BE2C (cell line): ENCODE results near the gene DNM1.

Experiments
- DNase-seq: peaks from one replicate; pipeline ENCODE4 v3.0.0-alpha.2; 2020
- H3K27me3 ChIP-seq: fragments of 250-450 bp; sonication (Bioruptor Pico); 2 replicates; pipeline ENCODE4 v1.5.1; 2020; ENCODE audit warnings: mild to moderate bottlenecking
- H3K36me3 ChIP-seq: fragments of 250-450 bp; sonication (Bioruptor Pico); 2 replicates; pipeline ENCODE4 v1.5.1; 2020; ENCODE audit warnings: mild to moderate bottlenecking
- H3K4me1 ChIP-seq: fragments of 250-450 bp; sonication (Bioruptor Pico); 2 replicates; pipeline ENCODE4 v1.5.1; 2020
- H3K4me3 ChIP-seq: 2 replicates; pipeline ENCODE4 v1.5.1; 2011; ENCODE audit warnings: low read depth, low read length
- H3K9me3 ChIP-seq: fragments of 250-450 bp; sonication (Bioruptor Pico); 2 replicates; pipeline ENCODE4 v1.5.1; 2020
- CTCF ChIP-seq: IDR thresholded peaks from 2 replicates; pipeline ENCODE4 v1.5.1; 2012; ENCODE audit warnings: mild to moderate bottlenecking, low read depth, low read length

Gene DNM1

GRCh38 chr9:128245421-128246151, 42.4 kb downstream of the DNM1 start:
- DNase-seq: peak; percentile 73
- TF ChIP-seq CTCF: no peak
- Histone ChIP-seq H3K4me1 (peaks cover 7% of the 10 kb centered on the region), H3K4me3 (0 out of 2 replicates have a peak overlapping the region, but pooled peaks have one; percentile 6), H3K27me3 (no peaks in the 10 kb centered on the region), H3K9me3 (no peaks in the 10 kb centered on the region; the same call in 1 of the 2 replicates), H3K36me3 (peaks cover 3% of the 10 kb centered on the region; the same call in 1 of the 2 replicates)

GRCh38 chr9:128246471-128246870, 43.3 kb downstream of the DNM1 start:
- H3K9me3 ChIP-seq: no peaks in the 10 kb centered on the region; the same call in 1 of the 2 replicates
- no peak for TF ChIP-seq CTCF
- no peak for DNase-seq
- H3K27me3 ChIP-seq: no peaks in the 10 kb centered on the region
- H3K4me1 ChIP-seq: peaks cover 7% of the 10 kb centered on the region
- H3K36me3 ChIP-seq: peaks cover 3% of the 10 kb centered on the region
- H3K4me3 ChIP-seq: no peak overlapping the region

- no peaks in the 10 kb centered on the region for H3K27me3 ChIP-seq
- no peaks in the 10 kb centered on the region; the same call in 1 of the 2 replicates for H3K9me3 ChIP-seq
- DNase-seq: no peak
- H3K4me1 ChIP-seq: peaks cover 7% of the 10 kb centered on the region
- no peak for TF ChIP-seq CTCF
- peaks cover 3% of the 10 kb centered on the region for H3K36me3 ChIP-seq
- H3K4me3 ChIP-seq: no peak overlapping the region
These were observed 44.1 kb downstream of the DNM1 start for GRCh38 chr9:128247226-128247803.

GRCh38 chr9:128249558-128249907, 46.4 kb downstream of the DNM1 start:
- DNase-seq: no peak
- peaks cover 7% of the 10 kb centered on the region for H3K4me1 ChIP-seq
- no peaks in the 10 kb centered on the region; the same call in 1 of the 2 replicates for H3K9me3 ChIP-seq
- no peaks in the 10 kb centered on the region for H3K27me3 ChIP-seq
- no peak for TF ChIP-seq CTCF
- H3K4me3 ChIP-seq: no peak overlapping the region
- peaks cover 3% of the 10 kb centered on the region for H3K36me3 ChIP-seq

GRCh38 chr9:128249908-128250838, 47.0 kb downstream of the DNM1 start:
- Histone ChIP-seq H3K4me3 (no peak overlapping the region), H3K27me3 (no peaks in the 10 kb centered on the region), H3K4me1 (peaks cover 9% of the 10 kb centered on the region), H3K36me3 (peaks cover 3% of the 10 kb centered on the region), H3K9me3 (no peaks in the 10 kb centered on the region; the same call in 1 of the 2 replicates)
- peak; percentile 94 for DNase-seq
- no peak for TF ChIP-seq CTCF
